Progenitor cell of endocrine pancreas (in vitro differentiated cells): Measurements from ENCODE around the gene ADAMTS17. TPM values are rescaled to one million over a fixed set of nuclear protein-coding genes. Genes with fewer than 3 reads are reported as not detected.

Experiments
- DNase-seq: peaks from one replicate; pipeline ENCODE4 v3.0.0; 2021; ENCODE audit warnings: low spot score; ENCODE audit not compliant: unreplicated experiment
- H3K27ac Mint-ChIP-seq: 2 replicates; pipeline ENCODE4 v1.8.0; 2021; ENCODE audit warnings: mild to moderate bottlenecking, moderate library complexity, mixed read lengths
- H3K27me3 Mint-ChIP-seq: 2 replicates; pipeline ENCODE4 v1.8.0; 2021; ENCODE audit warnings: mixed read lengths
- H3K36me3 Mint-ChIP-seq: 2 replicates; pipeline ENCODE4 v1.8.0; 2022; ENCODE audit warnings: mixed read lengths; ENCODE audit not compliant: insufficient read depth
- H3K4me1 Mint-ChIP-seq: 2 replicates; pipeline ENCODE4 v1.8.0; 2021; ENCODE audit warnings: low read depth, mixed read lengths
- H3K4me3 Mint-ChIP-seq: 2 replicates; pipeline ENCODE4 v1.8.0; 2021; ENCODE audit warnings: low read depth, mild to moderate bottlenecking, moderate library complexity, mixed read lengths
- H3K9me3 Mint-ChIP-seq: 2 replicates; pipeline ENCODE4 v1.8.0; 2021; ENCODE audit warnings: low read depth, mixed read lengths
- CTCF ChIP-seq: fragments of 200-600 bp; sonication (generic); IDR thresholded peaks from one replicate; pipeline ENCODE4 v1.5.0; 2021; ENCODE audit warnings: antibody characterized with exemption, mild to moderate bottlenecking; ENCODE audit not compliant: unreplicated experiment
- total RNA-seq: library from RNA; stranded (reverse); gene quantifications from 2 replicates; pipeline ENCODE4 v1.2.1, GENCODE V29; 2021

The ADAMTS17 gene
- total RNA-seq, 1 donor from 2014 or later, result 3.5 TPM

GRCh38 chr15:100112636-100113305 is 229.0 kb downstream of the ADAMTS17 start:
- H3K4me1 Mint-ChIP-seq, result peaks cover 8% of the 10 kb centered on the region
- H3K4me3 Mint-ChIP-seq, result no peak overlapping the region
- no peak overlapping the region for H3K27ac Mint-ChIP-seq
- DNase-seq, result no peak
- no peaks in the 10 kb centered on the region for H3K9me3 Mint-ChIP-seq
- no peak for TF ChIP-seq CTCF
- H3K36me3 Mint-ChIP-seq, result no peaks in the 10 kb centered on the region
- H3K27me3 Mint-ChIP-seq, result peaks cover 9% of the 10 kb centered on the region

DNA sequence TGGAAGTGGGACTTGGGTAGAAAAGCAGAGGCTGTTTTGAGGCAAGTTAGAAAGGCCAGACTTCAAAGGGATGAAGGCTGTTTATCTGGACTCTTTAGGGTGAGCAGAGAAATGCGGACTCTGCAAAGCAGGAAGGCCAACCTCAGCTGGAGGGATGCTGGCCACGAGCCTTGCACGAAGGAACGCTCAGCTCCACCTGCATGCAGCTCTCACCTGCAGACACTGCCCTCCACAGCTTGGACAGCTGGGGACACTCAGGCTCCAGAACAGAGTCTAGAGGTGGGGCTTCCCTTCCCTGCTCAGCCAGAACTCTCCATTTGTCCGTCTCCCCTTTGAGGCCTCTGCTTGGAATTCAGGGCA is 229.7 kb downstream of the ADAMTS17 start:
- Mint-ChIP-seq H3K9me3 (no peaks in the 10 kb centered on the region), H3K36me3 (no peaks in the 10 kb centered on the region), H3K4me1 (peaks cover 8% of the 10 kb centered on the region), H3K4me3 (no peak overlapping the region), H3K27me3 (peaks cover 9% of the 10 kb centered on the region), H3K27ac (no peak overlapping the region)
- no peak for TF ChIP-seq CTCF
- DNase-seq, result no peak

- DNase-seq, result no peak
- Mint-ChIP-seq H3K27me3 (peaks cover 9% of the 10 kb centered on the region), H3K27ac (no peak overlapping the region), H3K36me3 (no peaks in the 10 kb centered on the region), H3K9me3 (no peaks in the 10 kb centered on the region), H3K4me1 (peaks cover 8% of the 10 kb centered on the region), H3K4me3 (no peak overlapping the region)
- TF ChIP-seq CTCF, result no peak
Observed at GRCh38 chr15:100111125-100112060, 230.4 kb downstream of the ADAMTS17 start.

- H3K27ac Mint-ChIP-seq, result no peak overlapping the region
- no peaks in the 10 kb centered on the region for H3K9me3 Mint-ChIP-seq
- peaks cover 5% of the 10 kb centered on the region for H3K27me3 Mint-ChIP-seq
- H3K4me3 Mint-ChIP-seq, result no peak overlapping the region
- H3K4me1 Mint-ChIP-seq, result peaks cover 5% of the 10 kb centered on the region
- TF ChIP-seq CTCF, result no peak
- DNase-seq, result no peak
- H3K36me3 Mint-ChIP-seq, result no peaks in the 10 kb centered on the region
Observed at GRCh38 chr15:100109486-100110035, 232.2 kb downstream of the ADAMTS17 start.

GRCh38 chr15:100108846-100109245 is 232.9 kb downstream of the ADAMTS17 start:
- Mint-ChIP-seq H3K9me3 (no peaks in the 10 kb centered on the region), H3K36me3 (no peaks in the 10 kb centered on the region), H3K27me3 (peaks cover 2% of the 10 kb centered on the region), H3K4me3 (no peak overlapping the region), H3K27ac (no peak overlapping the region), H3K4me1 (no peaks in the 10 kb centered on the region)
- no peak for DNase-seq
- no peak for TF ChIP-seq CTCF
